Endothelial cell of umbilical vein (primary cell): ENCODE data around the gene DSG1. TPM values are rescaled to one million over a fixed set of nuclear protein-coding genes. Genes with fewer than 3 reads are reported as not detected.
A peak's percentile ranks its signal among the peaks of the same experiment; 100 is the strongest.

ENCODE experiments used
- BruUV-seq: library from RNA; stranded (reverse); fragments of 400-500 nt; replicated peaks from 2 replicates; lab custom pipeline; 2021; lab: Mats Ljungman, UMichigan
- CTCF ChIA-PET: fragments of 300-600, 350-600 bp; sonication (Branson Sonifier 250); formaldehyde crosslinking; loops from one replicate; lab custom pipeline; 2021; ENCODE audit warnings: antibody characterized with exemption, inconsistent platforms; lab: Charles Lee
- POLR2A ChIA-PET: fragments of 300-600, 350-600 bp; sonication (Branson Sonifier 250); formaldehyde crosslinking; loops from one replicate; lab custom pipeline; 2021; ENCODE audit warnings: antibody characterized with exemption, inconsistent platforms; lab: Charles Lee
- DNase-seq: peaks from one replicate; pipeline ENCODE4 v3.0.0-alpha.2; 2011; ENCODE audit warnings: low read depth, low spot score
- FAIRE-seq: peaks from 2 replicates; lab custom pipeline; 2011; peaks lifted over from hg19 to GRCh38; lab: Jason Lieb, UNC
- H2AFZ ChIP-seq: 2 replicates; pipeline ENCODE4 v1.6.0; 2012; ENCODE audit warnings: low read depth, low read length, control low read depth, inconsistent platforms
- H3K27ac ChIP-seq: 2 replicates; pipeline ENCODE4 v1.5.1; 2011; ENCODE audit warnings: low read depth, mild to moderate bottlenecking, control low read depth, low read length, moderate library complexity; ENCODE audit not compliant: insufficient read depth
- H3K27me3 ChIP-seq, 2 experiments: 2 replicates each; pipeline versions ENCODE4 v1.6.0 to v1.6.1; 2011; ENCODE audit warnings: low read length in 2 of 2, mixed read lengths in 1 of 2; ENCODE audit not compliant: control insufficient read depth in 2 of 2, insufficient read depth in 2 of 2
- H3K36me3 ChIP-seq, 2 experiments: 2 replicates in 1 of 2; 3 replicates in 1 of 2; pipeline ENCODE4 v1.5.1; 2011; ENCODE audit warnings: low read length in 2 of 2, mild to moderate bottlenecking in 1 of 2, moderate library complexity in 1 of 2; ENCODE audit not compliant: control insufficient read depth in 2 of 2, insufficient read depth in 2 of 2; ENCODE audit errors: extremely low read depth in 1 of 2
- H3K4me1 ChIP-seq: 3 replicates; pipeline ENCODE4 v1.5.1; 2011; ENCODE audit warnings: mild to moderate bottlenecking, low read length; ENCODE audit not compliant: control insufficient read depth, insufficient read depth; ENCODE audit errors: extremely low read depth
- H3K4me2 ChIP-seq: 2 replicates; pipeline ENCODE4 v1.6.1; 2011; ENCODE audit warnings: low read length, control low read depth, mixed read lengths; ENCODE audit not compliant: insufficient read depth
- H3K4me3 ChIP-seq, 3 experiments: fragments of 200-600 bp in 1 of 3; sonication (generic), shearing (Covaris generic) in 1 of 3; replicated peaks in 1 of 3; 2 replicates each; pipeline ENCODE4 v1.5.1; 2011 to 2016; ENCODE audit warnings: control low read depth in 3 of 3, low read length in 3 of 3, mild to moderate bottlenecking in 2 of 3, inconsistent platforms in 1 of 3, low read depth in 1 of 3, moderate library complexity in 1 of 3; ENCODE audit not compliant: insufficient read depth in 1 of 3
- H3K79me2 ChIP-seq: 2 replicates; pipeline ENCODE4 v1.6.0; 2012; ENCODE audit warnings: low read length, inconsistent platforms; ENCODE audit not compliant: control insufficient read depth, insufficient read depth
- H3K9ac ChIP-seq: replicated peaks from 2 replicates; pipeline ENCODE3; 2011; ENCODE audit warnings: low read length, control low read depth; ENCODE audit not compliant: insufficient read depth; ENCODE audit errors: extremely low read depth
- H3K9me1 ChIP-seq: replicated peaks from 3 replicates; pipeline ENCODE4 v1.6.0; 2011; ENCODE audit warnings: mild to moderate bottlenecking, low read length; ENCODE audit not compliant: control insufficient read depth, insufficient read depth; ENCODE audit errors: extremely low read depth
- H3K9me3 ChIP-seq: replicated peaks from 2 replicates; pipeline ENCODE4 v1.5.1; 2012; ENCODE audit warnings: low read length, inconsistent platforms; ENCODE audit not compliant: control insufficient read depth, insufficient read depth
- H4K20me1 ChIP-seq: replicated peaks from 2 replicates; pipeline ENCODE3; 2011; ENCODE audit warnings: mild to moderate bottlenecking, low read length; ENCODE audit not compliant: control insufficient read depth, insufficient read depth; ENCODE audit errors: extremely low read depth
- EZH2 ChIP-seq: IDR thresholded peaks from 2 replicates; pipeline ENCODE4 v1.6.1; 2012; ENCODE audit warnings: borderline replicate concordance, low read depth, mild to moderate bottlenecking, moderate library complexity, low read length, inconsistent platforms; ENCODE audit not compliant: severe bottlenecking
- FOS ChIP-seq: IDR thresholded peaks from 2 replicates; pipeline ENCODE4 v1.6.1; 2011; ENCODE audit warnings: mild to moderate bottlenecking, low read length, moderate library complexity, borderline replicate concordance; ENCODE audit not compliant: insufficient read depth
- GATA2 ChIP-seq: IDR thresholded peaks from 2 replicates; pipeline ENCODE4 v1.7.0; 2011; ENCODE audit warnings: low read depth, mild to moderate bottlenecking, moderate library complexity, mixed read lengths, low read length; ENCODE audit not compliant: insufficient read length, insufficient read depth
- JUN ChIP-seq: IDR thresholded peaks from 2 replicates; pipeline ENCODE4 v1.6.1; 2011; ENCODE audit warnings: borderline replicate concordance, low read depth; ENCODE audit not compliant: insufficient read length, insufficient read depth
- MYC ChIP-seq: IDR thresholded peaks from one replicate; pipeline ENCODE4 v1.6.1; 2011; ENCODE audit warnings: mild to moderate bottlenecking, low read depth, low read length
- POLR2A ChIP-seq: IDR thresholded peaks from 2 replicates; pipeline ENCODE4 v1.6.1; 2012; ENCODE audit warnings: low read depth, mild to moderate bottlenecking, control low read depth, low read length
- POLR2AphosphoS5 ChIP-seq: IDR thresholded peaks from 2 replicates; pipeline ENCODE4 v1.6.1; 2012; ENCODE audit warnings: low read depth, mild to moderate bottlenecking, control low read depth, low read length, moderate library complexity; ENCODE audit not compliant: insufficient read depth
- dilution Hi-C: fragments of 300-500 bp; cut with MboI; formaldehyde crosslinking; loops from one replicate; pipeline ENCODE4 v1.15.0; 2019; ENCODE audit warnings: low sequenced_read_pairs; ENCODE audit not compliant: extremely low pct_ligation_motif_present
- intact Hi-C: fragments of 100-400 bp; cut with micrococcal nuclease; formaldehyde crosslinking; loops from one replicate; pipeline ENCODE4 v1.10.0; 2022
- polyA plus RNA-seq, 4 experiments: library from polyadenylated mRNA; depleted of rRNA in 3 of 4; stranded (reverse) in 3 of 4; unstranded in 1 of 4; fragments of >200 nt; gene quantifications; 2 replicates each; pipeline versions ENCODE4 v1.2.1 to v1.2.3, GENCODE V29; 2011 to 2012; ENCODE audit warnings: missing spikeins in 1 of 4
- total RNA-seq: library from RNA; stranded (reverse); gene quantifications from 2 replicates; pipeline ENCODE4 v1.2.3, GENCODE V29; 2021
- TF ChIP-seq, protein P1 (sequence below): IDR thresholded peaks from 2 replicates; pipeline ENCODE4 v1.6.1; 2011; ENCODE audit not compliant: insufficient read depth, insufficient read length
- TF ChIP-seq, protein P2 (sequence below), 2 donors: IDR thresholded peaks; 1 replicate in 1 of 2; 2 replicates in 1 of 2; pipeline ENCODE4 v1.5.1; 2011; ENCODE audit warnings: low read length in 2 of 2, mild to moderate bottlenecking in 2 of 2, moderate library complexity in 2 of 2, control low read depth in 1 of 2, inconsistent platforms in 1 of 2, low read depth in 1 of 2; ENCODE audit not compliant: insufficient read depth in 1 of 2; ENCODE audit errors: extremely low read depth in 1 of 2

DSG1 gene
- total and polyA plus RNA-seq, 2 donors (not counting 3 experiments of a cell fraction or from before 2014, with no cell fraction given), result not detected

DNA sequence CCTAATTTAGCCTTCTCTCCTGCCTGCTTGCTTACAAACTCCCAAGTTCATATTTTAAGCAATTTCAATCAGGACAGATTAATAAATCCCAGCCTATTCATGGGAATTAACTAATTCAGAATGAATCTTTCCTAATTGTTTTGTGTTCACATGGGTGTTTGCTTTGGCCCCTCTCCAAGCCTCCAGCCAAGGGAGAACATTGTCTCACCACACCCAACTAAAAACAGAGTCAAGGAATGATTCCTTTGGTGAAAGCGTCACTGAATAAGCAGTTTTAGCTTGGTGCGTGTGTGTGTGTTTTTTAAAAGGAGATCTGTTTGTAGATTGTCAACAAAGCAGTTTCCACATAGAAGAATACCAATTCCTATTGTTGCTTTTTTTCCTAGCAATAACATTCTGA lies 43.0 kb upstream of the DSG1 start:
- Histone ChIP-seq H3K4me3 (no peak overlapping the region), H3K4me2 (no peak overlapping the region), H3K36me3 (no peaks in the 10 kb centered on the region), H3K27ac (no peak overlapping the region), H4K20me1 (no peaks in the 10 kb centered on the region), H3K9me1 (no peaks in the 10 kb centered on the region), H3K4me1 (peaks cover 4% of the 10 kb centered on the region), H3K79me2 (no peaks in the 10 kb centered on the region), H3K9me3 (no peaks in the 10 kb centered on the region), H2AFZ (no peak overlapping the region), H3K27me3 (no peaks in the 10 kb centered on the region), H3K9ac (no peak overlapping the region)
- dilution Hi-C loops, result no loop called here
- POLR2A ChIA-PET, result no interaction called here
- CTCF ChIA-PET, result no interaction called here
- peak; percentile 30 for DNase-seq
- FAIRE-seq, result no peak
- no TSS peak for BruUV-seq
- intact Hi-C loops, result no loop called here
- TF ChIP-seq, protein P1, sequence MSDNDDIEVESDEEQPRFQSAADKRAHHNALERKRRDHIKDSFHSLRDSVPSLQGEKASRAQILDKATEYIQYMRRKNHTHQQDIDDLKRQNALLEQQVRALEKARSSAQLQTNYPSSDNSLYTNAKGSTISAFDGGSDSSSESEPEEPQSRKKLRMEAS, result no peak
- TF ChIP-seq, protein P2, sequence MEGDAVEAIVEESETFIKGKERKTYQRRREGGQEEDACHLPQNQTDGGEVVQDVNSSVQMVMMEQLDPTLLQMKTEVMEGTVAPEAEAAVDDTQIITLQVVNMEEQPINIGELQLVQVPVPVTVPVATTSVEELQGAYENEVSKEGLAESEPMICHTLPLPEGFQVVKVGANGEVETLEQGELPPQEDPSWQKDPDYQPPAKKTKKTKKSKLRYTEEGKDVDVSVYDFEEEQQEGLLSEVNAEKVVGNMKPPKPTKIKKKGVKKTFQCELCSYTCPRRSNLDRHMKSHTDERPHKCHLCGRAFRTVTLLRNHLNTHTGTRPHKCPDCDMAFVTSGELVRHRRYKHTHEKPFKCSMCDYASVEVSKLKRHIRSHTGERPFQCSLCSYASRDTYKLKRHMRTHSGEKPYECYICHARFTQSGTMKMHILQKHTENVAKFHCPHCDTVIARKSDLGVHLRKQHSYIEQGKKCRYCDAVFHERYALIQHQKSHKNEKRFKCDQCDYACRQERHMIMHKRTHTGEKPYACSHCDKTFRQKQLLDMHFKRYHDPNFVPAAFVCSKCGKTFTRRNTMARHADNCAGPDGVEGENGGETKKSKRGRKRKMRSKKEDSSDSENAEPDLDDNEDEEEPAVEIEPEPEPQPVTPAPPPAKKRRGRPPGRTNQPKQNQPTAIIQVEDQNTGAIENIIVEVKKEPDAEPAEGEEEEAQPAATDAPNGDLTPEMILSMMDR (IDR thresholded peaks at IDR 0.05; ENCODE audit: extremely low read depth in 1 of 2, insufficient read depth in 1 of 2, low read depth in 1 of 2, low read length in 2 of 2), result no peak
- TF ChIP-seq POLR2A, result no peak
- TF ChIP-seq FOS, result no peak
- TF ChIP-seq EZH2, result no peak
- TF ChIP-seq MYC, result no peak
- no peak for TF ChIP-seq GATA2
- no peak for TF ChIP-seq POLR2AphosphoS5
- no peak for TF ChIP-seq JUN
